H1 (cell line): Measurements from ENCODE around the gene OR51G1. TPM values are rescaled to one million over a fixed set of nuclear protein-coding genes. Genes with fewer than 3 reads are reported as not detected.

ENCODE experiments used
- BRCA1 ChIP-seq: IDR thresholded peaks from 2 replicates; pipeline ENCODE4 v1.6.1; 2012; ENCODE audit warnings: low read depth, low read length, improper control_type of control experiment
- JUND ChIP-seq: IDR thresholded peaks from 2 replicates; pipeline ENCODE4 v1.6.1; 2011; ENCODE audit warnings: mild to moderate bottlenecking, improper control_type of control experiment, low read length
- POLR2A ChIP-seq, 2 experiments: IDR thresholded peaks; 1 replicate in 1 of 2; 2 replicates in 1 of 2; pipeline ENCODE4 v1.6.1; 2011; ENCODE audit warnings: low read depth in 2 of 2, low read length in 2 of 2, mild to moderate bottlenecking in 2 of 2; ENCODE audit errors: control extremely low read depth in 1 of 2
- POU5F1 ChIP-seq: IDR thresholded peaks from 2 replicates; pipeline ENCODE4 v1.6.1; 2011; ENCODE audit warnings: low read depth, mild to moderate bottlenecking, low read length, moderate library complexity
- RNF2 ChIP-seq: fragments of 200-900, 300-1000 bp; sonication (generic); IDR thresholded peaks from 2 replicates; pipeline ENCODE4 v1.7.1; 2016; ENCODE audit warnings: borderline replicate concordance, low read depth, mild to moderate bottlenecking, antibody characterized with exemption, low read length; ENCODE audit not compliant: poor library complexity, severe bottlenecking; ENCODE audit errors: missing control alignments
- polyA plus RNA-seq, 7 experiments: library from polyadenylated mRNA; depleted of rRNA in 3 of 7; stranded (reverse) in 5 of 7; unstranded in 2 of 7; fragments of >200 nt in 5 of 7; fragments of 200-250 nt in 2 of 7; gene quantifications; 1 replicate in 5 of 7; 2 replicates in 1 of 7; 4 replicates in 1 of 7; pipeline versions ENCODE4 v1.2.1 to v1.2.3, GENCODE V29; 2011 to 2013; ENCODE audit warnings: missing spikeins in 2 of 7, mixed read lengths in 2 of 7
- total RNA-seq: library from RNA; stranded (reverse); fragmentation: NEBNext Ultra II Directional; extraction: Animal tissue kit (Norgen Biotek cat#: 25700); gene quantifications from 2 replicates; pipeline ENCODE4 v1.2.1, GENCODE V29; 2021

Gene OR51G1
- total and polyA plus RNA-seq, 2 of the 8 experiments (the other 6 are each of a cell fraction or from before 2014, with no cell fraction given), result not detected

- TF ChIP-seq RNF2, result no peak
- no peak for TF ChIP-seq POLR2A (IDR thresholded peaks at IDR 0.05; ENCODE audit: control extremely low read depth in 1 of 2, low read depth in 2 of 2, low read length in 2 of 2)
- no peak for TF ChIP-seq BRCA1
- TF ChIP-seq POU5F1, result no peak
- no peak for TF ChIP-seq JUND
- TF ChIP-seq, all 59 proteins: peak for 0
These were observed 41.6 kb downstream of the OR51G1 start (continued) for GRCh38 chr11:4882543-4882942.
